Thyroid gland (tissue), 4 donors: Measurements from ENCODE around the gene HK1. TPM values are rescaled to one million over a fixed set of nuclear protein-coding genes. Genes with fewer than 3 reads are reported as not detected.

Experiments used
- DNase-seq, 2 donors: peaks; one replicate each; pipeline ENCODE4 v3.0.0-alpha.2; 2019
- H3K27ac ChIP-seq, 3 donors: fragments of 200-600 bp; sonication (generic); 1 replicate in 2 of 3; 2 replicates in 1 of 3; pipeline ENCODE4 v1.5.1; 2016 to 2019; ENCODE audit warnings: mild to moderate bottlenecking in 1 of 3, moderate library complexity in 1 of 3
- H3K27me3 ChIP-seq: fragments of 200-600 bp; sonication (generic); one replicate; pipeline ENCODE4 v1.5.1; 2019
- H3K36me3 ChIP-seq, 2 donors: fragments of 200-600 bp; sonication (generic); one replicate each; pipeline ENCODE4 v1.5.1; 2016 to 2019
- H3K4me1 ChIP-seq, 2 donors: fragments of 200-600 bp; sonication (generic); one replicate each; pipeline ENCODE4 v1.5.1; 2017 to 2019
- H3K4me3 ChIP-seq, 3 donors: fragments of 200-600 bp; sonication (generic); replicated peaks in 1 of 3; 1 replicate in 2 of 3; 2 replicates in 1 of 3; pipeline ENCODE4 v1.5.1; 2016; ENCODE audit warnings: mild to moderate bottlenecking in 1 of 3
- H3K9me3 ChIP-seq: fragments of 200-600 bp; sonication (generic); one replicate; pipeline ENCODE4 v1.5.1; 2017
- POLR2A ChIP-seq, 2 donors: fragments of 450-650 bp; IDR thresholded peaks; one replicate each; pipeline ENCODE4 v1.6.1; 2017; ENCODE audit warnings: antibody characterized with exemption in 2 of 2, mild to moderate bottlenecking in 2 of 2, moderate library complexity in 1 of 2
- WGBS, 2 donors: methylation state at CpG; one replicate each; pipeline ENCODE4 v1.1.5; 2017; 5-methylcytosine and 5-hydroxymethylcytosine counted together
- intact Hi-C: fragments of 100-400 bp; cut with DNase I; formaldehyde crosslinking; loops from one replicate; pipeline ENCODE4 v1.15.1; 2023
- total RNA-seq, 4 donors: library from RNA; depleted of rRNA; stranded (reverse); fragments of >200 nt; gene quantifications; one replicate each; pipeline ENCODE4 v1.2.3, GENCODE V29; 2016
- TF ChIP-seq, protein P1 (sequence below), 6 experiments: fragments of 200-600 bp in 3 of 6; fragments of 450-650 bp in 3 of 6; sonication (generic) in 3 of 6; IDR thresholded peaks; one replicate each; pipeline ENCODE4 v1.5.1; 2016 to 2019; ENCODE audit warnings: antibody characterized with exemption in 6 of 6, mild to moderate bottlenecking in 2 of 6, inconsistent platforms in 1 of 6, moderate library complexity in 1 of 6

Gene HK1
- total RNA-seq, 4 donors from 2014 or later, result 106 to 231 (median 189) TPM

DNA sequence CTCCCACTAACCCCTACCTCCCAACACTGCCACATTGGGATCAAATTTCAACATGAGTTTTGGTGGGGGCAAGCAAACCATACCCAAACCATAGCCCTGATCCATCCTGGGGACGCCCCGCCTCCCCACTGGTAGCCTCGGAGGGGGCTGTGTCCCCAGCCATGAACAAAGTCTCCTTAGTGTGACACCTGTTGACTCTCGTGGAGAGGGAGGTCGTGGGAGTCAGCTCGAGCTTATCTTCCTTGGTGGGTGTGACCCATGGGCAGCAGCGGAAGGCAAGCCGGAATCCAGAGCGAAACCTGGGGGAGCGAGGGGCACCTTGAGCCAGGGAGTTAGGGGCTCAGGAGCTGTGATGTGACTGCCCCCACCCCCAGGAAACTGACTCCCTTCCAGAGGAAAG is 126.5 kb downstream of the HK1 start:
- no peak for DNase-seq
- peak overlapping the region in 1 of 3 donors; percentile 82 for H3K27ac ChIP-seq
- no peaks in the 10 kb centered on the region for H3K9me3 ChIP-seq
- peaks cover 27 to 32% of the 10 kb centered on the region in 2 donors for H3K4me1 ChIP-seq
- H3K4me3 ChIP-seq, result no peak overlapping the region
- intact Hi-C loops, result no loop called here
- TF ChIP-seq, protein P1, sequence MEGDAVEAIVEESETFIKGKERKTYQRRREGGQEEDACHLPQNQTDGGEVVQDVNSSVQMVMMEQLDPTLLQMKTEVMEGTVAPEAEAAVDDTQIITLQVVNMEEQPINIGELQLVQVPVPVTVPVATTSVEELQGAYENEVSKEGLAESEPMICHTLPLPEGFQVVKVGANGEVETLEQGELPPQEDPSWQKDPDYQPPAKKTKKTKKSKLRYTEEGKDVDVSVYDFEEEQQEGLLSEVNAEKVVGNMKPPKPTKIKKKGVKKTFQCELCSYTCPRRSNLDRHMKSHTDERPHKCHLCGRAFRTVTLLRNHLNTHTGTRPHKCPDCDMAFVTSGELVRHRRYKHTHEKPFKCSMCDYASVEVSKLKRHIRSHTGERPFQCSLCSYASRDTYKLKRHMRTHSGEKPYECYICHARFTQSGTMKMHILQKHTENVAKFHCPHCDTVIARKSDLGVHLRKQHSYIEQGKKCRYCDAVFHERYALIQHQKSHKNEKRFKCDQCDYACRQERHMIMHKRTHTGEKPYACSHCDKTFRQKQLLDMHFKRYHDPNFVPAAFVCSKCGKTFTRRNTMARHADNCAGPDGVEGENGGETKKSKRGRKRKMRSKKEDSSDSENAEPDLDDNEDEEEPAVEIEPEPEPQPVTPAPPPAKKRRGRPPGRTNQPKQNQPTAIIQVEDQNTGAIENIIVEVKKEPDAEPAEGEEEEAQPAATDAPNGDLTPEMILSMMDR (IDR thresholded peaks at IDR 0.05), result no peak
- TF ChIP-seq POLR2A (IDR thresholded peaks at IDR 0.05), result no peak
- H3K27me3 ChIP-seq, result no peaks in the 10 kb centered on the region
- 83 to 93% methylated on average over 7 to 9 of the region's 10 CpGs for WGBS, 2 donors
- peaks cover 22 to 27% of the 10 kb centered on the region in 2 donors for H3K36me3 ChIP-seq

DNA sequence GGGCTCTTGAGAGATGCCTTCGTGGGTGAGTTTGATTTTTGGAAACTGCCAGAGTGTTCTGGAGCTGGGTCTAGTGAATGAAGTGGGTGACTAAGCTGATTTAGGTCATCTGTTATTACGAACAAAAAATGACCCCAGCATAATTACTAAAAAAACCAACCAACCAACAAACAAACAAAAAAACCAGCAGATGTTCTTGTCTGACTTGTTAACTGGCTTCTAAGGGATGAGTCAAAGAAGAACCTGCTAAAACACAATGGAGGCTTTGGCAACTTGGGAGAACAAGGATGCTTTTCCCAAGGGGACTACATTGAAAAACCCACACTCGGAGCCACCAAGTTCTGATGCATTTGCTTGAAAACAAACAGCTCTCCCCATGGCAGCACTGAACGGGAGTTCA is 126.9 kb downstream of the HK1 start:
- Histone ChIP-seq H3K4me1 (peaks cover 27 to 32% of the 10 kb centered on the region in 2 donors), H3K27ac (peak overlapping the region in 1 of 3 donors; percentile 82), H3K36me3 (peaks cover 20 to 27% of the 10 kb centered on the region in 2 donors), H3K4me3 (no peak overlapping the region), H3K9me3 (no peaks in the 10 kb centered on the region), H3K27me3 (no peaks in the 10 kb centered on the region)
- no peak for TF ChIP-seq POLR2A (IDR thresholded peaks at IDR 0.05)
- TF ChIP-seq, protein P1 (IDR thresholded peaks at IDR 0.05), result no peak
- 58 to 70% methylated on average over 4 of the region's 4 CpGs for WGBS, 2 donors
- no peak for DNase-seq
- intact Hi-C loops, result no loop called here

DNA sequence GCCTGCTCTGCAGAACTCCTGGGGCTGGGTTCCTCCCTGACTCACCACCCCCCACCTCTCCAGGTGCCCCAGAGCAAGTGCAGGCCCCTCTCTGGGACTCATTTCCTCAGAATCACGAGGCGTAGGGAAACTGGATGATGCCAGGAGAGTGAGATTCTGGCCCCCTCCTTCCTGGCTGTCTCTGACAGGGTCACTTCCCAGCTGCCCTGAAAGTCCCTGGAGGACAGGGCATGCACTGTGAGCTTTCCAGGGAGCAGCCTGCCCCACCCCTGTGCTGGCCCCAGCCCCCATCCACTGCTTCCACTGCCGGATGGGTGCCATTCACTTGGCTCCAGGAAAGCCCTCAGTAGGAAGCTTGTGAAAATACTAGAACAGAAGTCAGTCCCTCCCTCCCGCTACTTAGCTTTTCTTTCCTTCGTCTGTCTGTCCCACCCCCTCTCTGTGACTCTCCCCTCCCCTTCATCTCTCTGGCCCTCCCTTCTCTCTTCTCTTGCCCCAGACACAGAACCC is 128.1 kb downstream of the HK1 start:
- 8 to 17% methylated on average over 5 of the region's 5 CpGs for WGBS, 2 donors
- H3K4me1 ChIP-seq, result peaks cover 27 to 32% of the 10 kb centered on the region in 2 donors
- TF ChIP-seq, protein P1 (IDR thresholded peaks at IDR 0.05), result no peak
- no peak for TF ChIP-seq POLR2A (IDR thresholded peaks at IDR 0.05)
- no peaks in the 10 kb centered on the region for H3K9me3 ChIP-seq
- intact Hi-C loops, result no loop called here
- H3K4me3 ChIP-seq, result no peak overlapping the region
- DNase-seq, result peak; percentile 79 to 86
- H3K27me3 ChIP-seq, result no peaks in the 10 kb centered on the region
- peaks cover 8 to 15% of the 10 kb centered on the region in 2 donors for H3K36me3 ChIP-seq
- peak overlapping the region; percentile 58 to 82 (median 72) for H3K27ac ChIP-seq

DNA sequence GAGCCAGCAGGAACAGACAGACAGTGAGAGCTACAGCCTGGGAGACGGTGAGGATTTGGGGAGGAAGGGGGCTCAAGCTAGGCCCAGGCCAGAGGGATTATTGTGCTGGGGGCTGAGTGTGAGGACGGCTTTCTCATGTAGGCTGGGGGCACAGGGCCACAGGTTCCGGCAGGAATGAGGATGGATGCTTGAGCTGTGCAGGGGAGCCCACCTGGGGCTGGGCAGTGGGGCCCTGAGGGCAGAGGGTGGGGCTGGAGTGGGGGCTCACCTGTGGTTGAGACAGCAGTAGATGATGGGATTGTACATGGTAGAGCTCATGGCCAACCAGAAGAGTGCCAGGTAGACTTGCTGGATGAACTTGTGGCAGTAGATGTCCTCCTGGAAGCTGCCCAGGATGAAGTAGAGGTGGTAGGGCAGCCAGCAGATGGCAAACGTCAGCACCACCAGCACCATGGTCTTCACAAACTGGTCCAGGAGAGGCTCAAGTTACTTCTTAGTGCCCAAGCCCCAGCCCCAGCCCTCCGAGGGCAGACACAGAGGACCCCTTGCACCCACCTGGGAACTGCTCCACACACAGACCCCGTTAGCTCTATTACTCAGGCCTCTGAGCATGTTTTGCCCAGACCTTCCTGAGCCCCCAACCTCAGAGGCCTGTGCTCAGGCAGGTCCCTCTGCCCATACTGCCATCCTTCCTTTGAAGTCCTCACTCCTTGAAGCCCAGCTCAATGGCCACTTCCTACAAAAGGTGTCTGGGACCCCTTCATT is 128.7 kb downstream of the HK1 start:
- WGBS, 2 donors, result 61 to 68% methylated on average over 5 to 6 of the region's 6 CpGs
- Histone ChIP-seq H3K9me3 (no peaks in the 10 kb centered on the region), H3K27ac (peak overlapping the region; percentile 58 to 82 (median 72)), H3K27me3 (no peaks in the 10 kb centered on the region), H3K4me3 (no peak overlapping the region), H3K4me1 (peaks cover 27 to 32% of the 10 kb centered on the region in 2 donors), H3K36me3 (peaks cover 2 to 9% of the 10 kb centered on the region in 2 donors)
- TF ChIP-seq, protein P1 (IDR thresholded peaks at IDR 0.05), result no peak
- TF ChIP-seq POLR2A (IDR thresholded peaks at IDR 0.05), result no peak
- intact Hi-C loops, result no loop called here
- no peak for DNase-seq
